Right lobe of liver (tissue), 4 donors: ENCODE measurements around the gene DSCAM.

ENCODE experiments used
- CTCF ChIP-seq, 4 donors: fragments of 200-600 bp in 3 of 4; fragments of 450-650 bp in 1 of 4; IDR thresholded peaks; one replicate each; pipeline versions ENCODE4 v1.5.1 to v1.8.0; 2016 to 2022; ENCODE audit warnings: antibody characterized with exemption in 4 of 4, mild to moderate bottlenecking in 2 of 4
- POLR2A ChIP-seq: fragments of 450-650 bp; IDR thresholded peaks from one replicate; pipeline ENCODE4 v1.6.1; 2017; ENCODE audit warnings: antibody characterized with exemption, mild to moderate bottlenecking
- donor health status: DM: no; HTN: no; CAD: no.
- donor health status: DM: no; HTN: no; CAD: no.
- donor health status: DM: no; HTN: yes; CAD: no.

GRCh38 chr21:40152476-40152875 is 694.5 kb downstream of the DSCAM start:
- no peak for TF ChIP-seq CTCF (IDR thresholded peaks at IDR 0.05)
- no peak for TF ChIP-seq POLR2A
